ENCODE measurements around the gene SPRR5.

DNA sequence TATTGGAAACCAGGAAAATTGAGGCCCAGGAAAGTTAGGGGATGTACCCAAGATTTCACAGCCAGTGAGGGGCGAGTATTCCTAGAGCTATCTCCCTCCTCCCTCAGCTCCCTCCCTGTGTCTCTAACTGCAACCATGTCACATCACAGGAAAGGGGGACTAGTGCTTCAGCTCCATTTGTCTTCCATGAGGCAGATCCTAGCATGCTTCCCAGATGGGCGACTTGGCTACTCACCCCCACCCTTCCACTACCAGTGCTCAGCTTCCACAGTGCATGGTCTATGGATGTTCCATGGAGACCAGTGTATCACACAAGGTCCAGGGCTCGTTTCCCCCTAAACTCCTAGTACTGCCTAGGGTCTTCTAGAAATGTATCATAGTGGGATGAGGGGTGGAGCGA lies 18.8 kb downstream of the SPRR5 start:
- TF ChIP-seq, protein P1, sequence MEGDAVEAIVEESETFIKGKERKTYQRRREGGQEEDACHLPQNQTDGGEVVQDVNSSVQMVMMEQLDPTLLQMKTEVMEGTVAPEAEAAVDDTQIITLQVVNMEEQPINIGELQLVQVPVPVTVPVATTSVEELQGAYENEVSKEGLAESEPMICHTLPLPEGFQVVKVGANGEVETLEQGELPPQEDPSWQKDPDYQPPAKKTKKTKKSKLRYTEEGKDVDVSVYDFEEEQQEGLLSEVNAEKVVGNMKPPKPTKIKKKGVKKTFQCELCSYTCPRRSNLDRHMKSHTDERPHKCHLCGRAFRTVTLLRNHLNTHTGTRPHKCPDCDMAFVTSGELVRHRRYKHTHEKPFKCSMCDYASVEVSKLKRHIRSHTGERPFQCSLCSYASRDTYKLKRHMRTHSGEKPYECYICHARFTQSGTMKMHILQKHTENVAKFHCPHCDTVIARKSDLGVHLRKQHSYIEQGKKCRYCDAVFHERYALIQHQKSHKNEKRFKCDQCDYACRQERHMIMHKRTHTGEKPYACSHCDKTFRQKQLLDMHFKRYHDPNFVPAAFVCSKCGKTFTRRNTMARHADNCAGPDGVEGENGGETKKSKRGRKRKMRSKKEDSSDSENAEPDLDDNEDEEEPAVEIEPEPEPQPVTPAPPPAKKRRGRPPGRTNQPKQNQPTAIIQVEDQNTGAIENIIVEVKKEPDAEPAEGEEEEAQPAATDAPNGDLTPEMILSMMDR (IDR thresholded peaks at IDR 0.05), result no peak
- TF ChIP-seq POLR2A (IDR thresholded peaks at IDR 0.05), result no peak

Measured in uterus (tissue), 2 donors.